ENCODE data around the gene PLCB2.

DNA sequence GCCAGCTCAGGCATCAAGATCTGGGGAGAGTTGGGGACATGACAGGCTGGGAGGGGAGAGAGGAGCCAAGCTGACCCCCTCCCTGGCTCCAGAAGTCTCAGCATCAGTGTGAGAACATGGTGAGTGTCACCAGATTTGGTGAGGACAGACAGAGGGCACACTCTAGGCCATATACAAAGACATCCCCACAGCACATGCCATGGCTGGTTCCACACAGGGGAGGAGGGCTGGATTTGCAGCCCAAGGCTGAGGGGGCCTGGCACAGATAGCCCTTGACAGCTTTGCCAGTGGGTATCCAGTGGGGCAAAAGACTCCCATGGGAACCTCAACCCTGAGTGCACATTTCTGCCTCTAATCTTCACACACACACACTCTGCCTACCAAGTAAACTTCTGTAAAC lies 14.7 kb downstream of the PLCB2 start:
- TF ChIP-seq, protein P1, sequence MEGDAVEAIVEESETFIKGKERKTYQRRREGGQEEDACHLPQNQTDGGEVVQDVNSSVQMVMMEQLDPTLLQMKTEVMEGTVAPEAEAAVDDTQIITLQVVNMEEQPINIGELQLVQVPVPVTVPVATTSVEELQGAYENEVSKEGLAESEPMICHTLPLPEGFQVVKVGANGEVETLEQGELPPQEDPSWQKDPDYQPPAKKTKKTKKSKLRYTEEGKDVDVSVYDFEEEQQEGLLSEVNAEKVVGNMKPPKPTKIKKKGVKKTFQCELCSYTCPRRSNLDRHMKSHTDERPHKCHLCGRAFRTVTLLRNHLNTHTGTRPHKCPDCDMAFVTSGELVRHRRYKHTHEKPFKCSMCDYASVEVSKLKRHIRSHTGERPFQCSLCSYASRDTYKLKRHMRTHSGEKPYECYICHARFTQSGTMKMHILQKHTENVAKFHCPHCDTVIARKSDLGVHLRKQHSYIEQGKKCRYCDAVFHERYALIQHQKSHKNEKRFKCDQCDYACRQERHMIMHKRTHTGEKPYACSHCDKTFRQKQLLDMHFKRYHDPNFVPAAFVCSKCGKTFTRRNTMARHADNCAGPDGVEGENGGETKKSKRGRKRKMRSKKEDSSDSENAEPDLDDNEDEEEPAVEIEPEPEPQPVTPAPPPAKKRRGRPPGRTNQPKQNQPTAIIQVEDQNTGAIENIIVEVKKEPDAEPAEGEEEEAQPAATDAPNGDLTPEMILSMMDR (IDR thresholded peaks at IDR 0.05): no peak
- TF ChIP-seq POLR2A (IDR thresholded peaks at IDR 0.05): no peak

Measured in thyroid gland (tissue), 4 donors.